Epidermal melanocyte (primary cell): ENCODE data around the gene CMTM8.

Experiments used
- DNase-seq: peaks from one replicate; pipeline ENCODE4 v3.0.0; 2011; ENCODE audit warnings: low spot score; ENCODE audit not compliant: insufficient read length

CMTM8 gene

DNA sequence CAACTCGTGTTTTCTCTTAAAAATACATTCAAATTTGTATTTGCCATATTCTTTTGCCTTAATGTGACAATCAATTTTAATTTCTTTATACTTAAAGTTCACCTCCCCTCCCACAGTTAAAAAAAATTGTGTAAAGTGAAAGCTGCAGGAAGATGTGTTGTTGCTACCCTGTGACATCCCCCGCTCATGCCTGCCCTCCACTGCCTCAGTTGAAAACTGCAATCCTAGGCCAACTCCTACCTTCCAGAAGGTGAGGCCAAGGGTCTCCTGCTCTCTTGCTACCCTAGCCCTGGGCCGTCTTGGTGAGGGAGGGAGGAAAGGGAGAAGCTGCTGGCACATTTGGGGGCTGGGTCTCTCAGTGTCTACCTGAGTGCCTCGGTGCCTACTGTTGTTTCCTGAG, 96.2 kb downstream of the CMTM8 start:
- no peak for DNase-seq

DNA sequence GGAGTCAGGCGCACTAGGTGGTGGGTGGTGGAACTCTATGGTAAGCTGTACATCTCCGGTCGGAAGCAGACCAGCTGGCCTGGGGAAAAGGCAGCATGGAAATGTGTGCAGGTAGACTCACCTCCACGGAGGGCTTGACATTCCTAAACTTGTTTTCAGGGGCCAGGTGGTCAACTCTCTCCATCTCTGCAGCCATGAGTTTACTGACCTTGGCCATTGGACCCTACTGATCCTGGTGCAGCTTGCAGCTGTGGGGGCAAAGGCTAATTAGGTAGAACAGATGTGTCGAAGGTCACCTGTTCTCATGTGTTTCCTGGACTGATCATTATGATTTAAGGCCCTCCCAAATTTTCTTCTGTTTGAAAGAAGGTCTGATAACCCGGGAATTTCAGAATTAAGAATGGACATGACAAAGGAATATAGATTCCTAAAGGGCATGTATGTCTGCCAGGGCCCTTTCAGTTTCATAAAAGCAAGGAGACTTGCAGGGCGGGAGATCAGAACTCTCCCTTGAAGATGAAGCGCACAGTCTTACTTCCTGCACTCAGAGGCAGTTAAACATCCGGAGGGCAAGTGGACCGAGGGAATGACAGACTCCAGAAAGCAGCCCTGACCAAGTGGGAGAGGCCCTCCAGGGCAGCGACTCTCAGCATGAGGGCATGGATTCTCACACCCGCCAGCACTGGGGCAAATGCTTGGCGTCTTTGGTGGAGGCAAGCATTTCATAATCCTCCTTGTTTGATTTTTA, 97.1 kb downstream of the CMTM8 start:
- DNase-seq: no peak

DNA sequence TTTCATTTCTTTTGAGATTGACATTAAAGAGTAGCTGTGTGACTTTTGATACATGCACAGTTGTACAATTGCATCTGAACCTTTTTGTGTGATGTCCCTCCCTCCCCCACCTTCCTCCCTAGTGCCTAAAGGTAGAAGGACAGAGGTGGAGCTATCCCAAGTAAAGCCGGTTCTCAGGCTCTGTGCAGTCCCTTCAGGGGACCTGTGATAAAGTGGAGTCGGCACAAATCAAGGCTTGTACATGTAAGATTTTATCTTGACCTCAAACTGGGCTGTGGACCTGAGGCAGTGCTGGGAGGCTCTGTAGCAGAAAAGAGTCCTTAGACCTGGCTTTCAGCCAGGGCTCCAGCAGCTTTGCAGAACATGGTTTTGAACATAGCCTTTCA, 97.6 kb downstream of the CMTM8 start:
- DNase-seq: no peak

- no peak for DNase-seq
Measured at GRCh38 chr3:32337505-32337904, 99.0 kb downstream of the CMTM8 start.

DNA sequence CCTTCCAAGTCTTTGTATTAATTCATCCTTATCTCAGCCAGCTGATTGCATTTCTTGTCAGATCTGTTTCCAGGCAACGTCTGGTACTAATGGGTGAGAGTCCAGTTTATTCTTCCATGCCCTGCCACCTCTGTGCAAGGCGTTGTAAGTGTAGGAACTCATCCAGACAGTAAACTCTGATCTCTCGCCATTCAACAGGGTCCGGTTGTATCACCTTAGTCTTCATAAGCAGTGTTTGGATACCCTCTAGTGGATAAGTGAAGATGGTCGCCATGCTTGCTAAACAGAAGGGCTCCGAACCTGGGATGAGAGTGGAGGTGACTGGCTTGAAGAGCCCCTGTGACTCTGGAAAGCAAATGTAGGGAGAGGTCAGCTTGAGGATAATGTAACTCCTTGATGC, 101.6 kb downstream of the CMTM8 start:
- peak; percentile 32 for DNase-seq

- no peak for DNase-seq
Measured at GRCh38 chr3:32340611-32341365, 102.3 kb downstream of the CMTM8 start.

DNA sequence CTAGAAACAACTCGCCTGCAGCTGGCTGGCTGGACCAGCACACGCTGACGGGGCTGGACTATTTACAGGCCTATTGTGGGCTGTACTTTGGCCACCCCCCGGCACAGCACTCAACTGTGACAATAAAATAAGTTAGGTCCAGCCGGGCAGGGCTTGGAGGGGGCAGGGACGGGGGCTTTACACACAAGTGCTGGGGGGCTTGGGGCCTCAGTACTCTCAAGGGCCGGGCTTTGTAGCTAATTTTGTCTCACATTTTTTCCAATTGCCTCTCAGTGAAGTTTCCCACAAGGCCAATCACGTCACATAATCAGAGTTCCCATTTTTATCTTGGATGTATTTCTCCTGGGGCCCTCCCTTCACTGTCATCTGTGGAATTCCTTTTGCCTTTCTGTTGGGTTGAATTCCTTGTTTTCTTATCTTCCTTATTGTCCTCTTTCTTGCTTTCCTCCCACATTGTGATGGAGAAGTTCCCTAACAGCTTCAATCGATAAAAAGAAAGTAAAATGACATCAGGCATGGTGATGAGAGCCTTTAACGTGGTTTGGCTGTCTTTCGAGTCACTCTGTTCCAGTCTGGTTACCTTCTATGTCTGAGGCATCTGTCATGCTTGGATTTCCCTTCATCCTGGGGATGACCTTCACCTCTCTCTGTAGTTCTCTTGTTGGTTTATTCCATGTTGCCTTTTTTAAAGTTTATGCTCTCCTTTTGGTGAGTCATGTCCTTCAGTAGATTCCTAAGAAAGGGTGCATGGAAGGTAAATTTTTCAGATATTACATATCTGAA, 109.1 kb downstream of the CMTM8 start:
- no peak for DNase-seq

GRCh38 chr3:32349184-32349583, 110.7 kb downstream of the CMTM8 start:
- no peak for DNase-seq

GRCh38 chr3:32352563-32352962, 114.1 kb downstream of the CMTM8 start:
- no peak for DNase-seq

DNA sequence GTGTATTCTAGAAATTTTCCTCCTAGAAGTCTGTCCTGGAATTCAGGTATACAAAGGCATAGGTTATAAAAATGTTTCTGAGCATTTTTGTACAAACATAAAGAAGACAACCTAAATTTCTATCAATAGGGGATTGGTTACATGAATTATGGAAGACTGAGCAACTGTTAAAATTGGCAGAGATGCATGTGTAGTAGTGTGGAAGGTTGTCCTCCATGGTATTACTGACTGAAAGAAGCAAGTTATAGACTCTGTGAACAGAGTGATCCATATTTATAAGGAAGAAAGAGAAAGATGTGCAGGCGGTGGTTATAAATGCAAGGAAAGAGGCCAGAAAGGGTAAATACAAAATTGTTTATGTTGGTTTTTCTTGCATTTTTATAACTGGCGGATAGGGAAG, 114.9 kb downstream of the CMTM8 start:
- no peak for DNase-seq

DNA sequence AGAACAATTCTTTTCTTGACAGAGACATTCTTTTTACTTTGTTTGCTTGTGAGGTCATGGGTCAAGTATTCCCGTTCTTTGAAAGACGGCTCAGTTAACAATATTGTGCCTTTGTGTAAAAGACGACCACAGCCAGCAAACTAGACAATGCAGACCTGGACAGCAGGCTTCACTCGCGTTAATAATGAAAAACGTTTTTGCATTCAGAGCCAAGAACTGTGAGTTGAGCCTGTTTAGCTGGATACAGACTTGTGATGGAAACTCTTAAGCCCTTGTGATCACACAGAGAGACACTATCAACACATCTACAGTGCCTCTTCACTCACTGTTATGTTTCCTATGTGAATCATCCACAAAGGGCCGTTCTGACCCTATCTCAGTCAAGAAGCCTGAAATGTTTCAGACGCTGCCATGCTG, 115.9 kb downstream of the CMTM8 start:
- no peak for DNase-seq

DNA sequence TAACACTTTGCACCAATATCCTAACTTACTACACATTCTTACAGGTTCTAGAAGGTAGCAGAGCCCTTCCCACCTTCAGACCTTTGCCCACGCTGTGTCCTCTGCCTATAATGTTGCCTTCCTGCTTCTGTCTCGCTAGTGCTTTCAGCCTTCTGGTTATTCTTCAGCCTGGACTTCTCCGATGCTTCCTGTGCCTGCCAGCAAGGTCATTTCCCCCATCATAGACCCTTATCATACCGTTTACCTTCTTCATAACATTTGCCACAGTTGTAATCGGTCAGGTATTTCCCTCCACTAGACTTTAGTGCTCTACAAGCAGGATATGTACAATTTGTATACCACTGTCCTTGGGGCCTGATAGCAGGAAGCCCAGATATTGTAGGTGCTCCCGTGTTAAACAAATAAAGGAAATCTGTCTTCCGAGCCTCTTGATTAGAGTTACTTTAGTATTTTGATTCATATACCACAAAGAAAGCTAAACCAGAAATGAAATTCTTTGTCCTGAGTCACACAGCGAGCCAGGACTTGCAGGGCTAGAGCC, 117.3 kb downstream of the CMTM8 start:
- DNase-seq: no peak

DNA sequence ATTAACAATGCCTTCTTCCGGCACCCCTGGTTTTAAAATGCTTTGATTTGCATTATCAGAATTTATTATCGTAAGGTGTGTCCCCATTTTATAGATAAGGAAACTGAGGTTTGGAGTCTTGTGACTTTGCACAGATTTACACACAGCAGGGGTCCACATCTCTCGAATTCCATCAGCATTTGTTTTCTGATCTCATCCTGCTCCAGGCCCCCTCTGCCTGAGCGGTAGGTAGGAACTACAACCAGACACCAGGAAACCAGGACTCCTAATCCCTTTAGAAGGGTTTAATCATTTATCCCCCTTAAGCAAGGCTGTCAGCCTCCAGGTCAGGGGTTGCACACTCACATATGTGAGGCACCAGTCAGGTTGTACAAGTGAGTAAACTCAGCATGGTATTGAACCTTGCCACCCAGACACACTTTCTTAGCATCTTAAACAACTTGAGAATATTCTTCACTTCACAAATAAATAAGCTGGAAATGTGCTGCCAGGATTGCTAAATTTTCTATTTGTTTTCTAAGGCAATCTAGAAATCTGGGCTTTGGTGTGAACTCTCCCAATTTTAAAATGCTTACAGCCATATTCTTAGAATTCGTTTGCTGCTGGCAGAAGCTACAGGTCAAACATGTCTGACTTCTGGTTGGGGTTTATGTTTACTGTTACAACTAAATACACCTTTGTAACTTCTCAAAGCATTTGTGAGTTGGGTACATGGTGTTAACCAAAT, 121.4 kb downstream of the CMTM8 start:
- DNase-seq: no peak

DNA sequence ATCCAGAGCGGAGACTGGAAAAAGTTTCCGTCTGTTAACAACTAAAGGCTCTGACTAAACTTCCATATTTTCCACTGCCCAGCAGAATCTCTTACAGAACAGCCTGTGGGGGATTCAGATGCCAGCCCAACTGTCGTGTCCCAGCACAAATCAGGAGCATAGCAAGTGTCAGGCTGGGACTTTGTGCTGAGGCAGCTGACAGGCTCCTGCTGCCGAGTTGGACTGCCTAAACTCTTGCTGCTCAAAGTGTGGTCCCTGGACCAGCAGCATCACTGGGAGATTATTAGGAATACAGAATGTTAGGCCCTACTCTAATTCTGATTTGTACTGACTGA, 122.0 kb downstream of the CMTM8 start:
- DNase-seq: no peak

GRCh38 chr3:32366638-32367397, 128.3 kb downstream of the CMTM8 start:
- no peak for DNase-seq

GRCh38 chr3:32367442-32367841, 129.0 kb downstream of the CMTM8 start:
- no peak for DNase-seq

DNA sequence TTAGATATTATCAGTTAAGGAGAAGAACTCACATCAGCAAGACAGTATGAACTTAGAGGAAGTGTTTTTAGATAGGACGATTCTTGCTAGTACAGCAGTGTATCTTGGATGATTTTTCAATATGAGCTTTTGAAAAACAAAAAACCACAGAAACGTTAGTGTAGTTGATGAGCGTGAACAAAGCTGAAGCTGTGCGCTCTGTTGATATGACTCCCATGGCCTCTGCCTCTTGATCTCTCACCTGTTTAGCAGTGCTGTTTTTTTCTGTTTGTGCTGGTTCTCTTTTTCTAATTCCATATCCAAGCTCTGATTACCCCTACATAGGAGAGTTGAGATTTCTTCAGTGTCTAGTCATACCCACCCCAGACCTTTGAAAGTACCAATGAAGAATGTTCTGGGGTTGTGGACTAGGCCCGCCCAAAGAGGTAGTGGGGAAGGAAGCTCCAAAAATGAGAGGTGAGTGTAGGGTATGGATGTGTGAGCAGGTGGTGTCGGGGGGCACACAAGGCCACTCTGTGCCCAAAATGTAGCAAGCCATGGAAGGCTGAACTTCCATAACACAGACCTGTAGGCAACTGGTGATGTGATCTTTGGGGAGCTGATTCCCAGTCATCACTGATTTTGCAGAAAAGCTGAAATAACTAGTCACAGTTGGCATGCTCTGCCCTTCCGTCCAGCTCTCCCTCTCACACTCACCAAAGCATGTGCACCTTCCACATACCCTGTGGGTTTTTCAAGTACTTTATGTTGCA, 133.2 kb downstream of the CMTM8 start:
- no peak for DNase-seq

DNA sequence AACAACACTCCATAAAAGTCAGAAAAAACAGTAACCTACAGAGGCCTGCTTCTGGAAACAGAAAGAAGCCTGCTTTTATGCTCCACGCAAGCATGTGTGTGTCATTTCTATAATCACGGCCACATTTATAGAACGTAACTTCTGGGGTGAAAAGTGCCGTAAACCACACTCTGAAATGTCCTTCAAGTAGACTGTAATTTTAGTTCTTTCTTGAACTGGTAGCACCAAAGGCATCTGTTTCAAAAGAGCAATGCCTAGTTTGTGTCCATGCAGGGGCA, 133.7 kb downstream of the CMTM8 start:
- no peak for DNase-seq

DNA sequence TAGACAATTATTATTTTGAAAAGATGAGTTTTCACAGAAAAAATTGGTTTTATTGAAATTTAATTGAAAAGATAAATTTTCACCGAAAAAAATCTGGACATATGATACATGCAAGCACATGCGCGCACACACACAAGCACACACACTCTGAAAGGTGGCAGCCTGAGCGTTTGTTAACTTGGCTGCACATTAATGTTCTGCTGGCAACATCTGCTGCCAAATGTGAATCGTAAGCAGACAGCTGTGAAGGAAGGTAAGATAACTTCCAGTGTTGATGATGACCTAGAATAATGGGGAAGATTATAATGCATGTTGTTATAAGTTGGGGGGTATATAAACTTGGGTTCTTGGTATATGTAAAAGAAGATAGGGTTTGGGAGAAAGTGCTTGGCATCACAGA, 134.8 kb downstream of the CMTM8 start:
- DNase-seq: no peak

GRCh38 chr3:32373844-32374243, 135.4 kb downstream of the CMTM8 start:
- no peak for DNase-seq
